GM19455 (cell line): ENCODE measurements around the gene TICRR.
A peak's percentile ranks its signal among the peaks of the same experiment; 100 is the strongest.

Experiments
- ATAC-seq: cut with Tn5 transposase; IDR thresholded peaks from one replicate; pipeline ENCODE4 v1.9.1; 2021; ENCODE audit not compliant: unreplicated experiment

The TICRR gene

GRCh38 chr15:89652131-89652530 is 76.9 kb downstream of the TICRR start:
- ATAC-seq = no peak

GRCh38 chr15:89652666-89653065 is 77.4 kb downstream of the TICRR start:
- no peak for ATAC-seq

- ATAC-seq = no peak
Measured at GRCh38 chr15:89653578-89653977, 78.3 kb downstream of the TICRR start.

GRCh38 chr15:89654301-89654761 is 79.1 kb downstream of the TICRR start:
- ATAC-seq = no peak

- ATAC-seq = peak; percentile 61
Measured at GRCh38 chr15:89654847-89655805, 79.9 kb downstream of the TICRR start, which contains the start of gene KIF7. Gene KIF7 (minus strand): TSS chr15:89655467. CDS start chr15:89652930, 2,537 bp downstream.

GRCh38 chr15:89656116-89656815 is 81.0 kb downstream of the TICRR start:
- no peak for ATAC-seq

- ATAC-seq = no peak
Measured at GRCh38 chr15:89657686-89658200, 82.5 kb downstream of the TICRR start.

GRCh38 chr15:89659295-89659694 is 84.0 kb downstream of the TICRR start:
- no peak for ATAC-seq

GRCh38 chr15:89660556-89660955 is 85.3 kb downstream of the TICRR start:
- ATAC-seq = no peak

GRCh38 chr15:89662893-89663626 is 87.8 kb downstream of the TICRR start:
- ATAC-seq = no peak

- no peak for ATAC-seq
Measured at GRCh38 chr15:89664441-89665350, 89.4 kb downstream of the TICRR start.

GRCh38 chr15:89665449-89666181 is 90.3 kb downstream of the TICRR start:
- no peak for ATAC-seq

GRCh38 chr15:89666184-89666857 is 91.1 kb downstream of the TICRR start:
- ATAC-seq = no peak

GRCh38 chr15:89666858-89667705 is 91.8 kb downstream of the TICRR start:
- ATAC-seq = no peak

GRCh38 chr15:89667706-89667960 is 92.4 kb downstream of the TICRR start:
- no peak for ATAC-seq

- ATAC-seq = no peak
Measured at GRCh38 chr15:89668171-89668570, 92.9 kb downstream of the TICRR start.

- ATAC-seq = no peak
Measured at GRCh38 chr15:89669309-89669865, 94.1 kb downstream of the TICRR start.

- no peak for ATAC-seq
Measured at GRCh38 chr15:89669941-89670340, 94.7 kb downstream of the TICRR start.
